Activated B cell treated with CpG ODN at 0.5 μM for 24 hours (primary cell): Measurements from ENCODE around the gene CASKIN1. TPM values are rescaled to one million over a fixed set of nuclear protein-coding genes. Genes with fewer than 3 reads are reported as not detected.

Experiments used
- ATAC-seq: fragments of 200-7000 bp; cut with Tn5 transposase; one replicate; pipeline ENCODE4 v1.10.0; 2021; ENCODE audit warnings: low read depth, mild to moderate bottlenecking, moderate library complexity
- CTCF ChIA-PET: fragments of 350-600 bp; sonication (Branson Sonifier 250); formaldehyde crosslinking; loops from one replicate; lab custom pipeline; 2021; ENCODE audit warnings: antibody characterized with exemption; lab: Charles Lee
- POLR2A ChIA-PET: fragments of 350-600 bp; sonication (Branson Sonifier 250); formaldehyde crosslinking; loops from one replicate; lab custom pipeline; 2021; ENCODE audit warnings: antibody characterized with exemption; lab: Charles Lee
- DNase-seq: peaks from one replicate; pipeline ENCODE4 v3.0.0; 2022
- H3K27ac Mint-ChIP-seq: one replicate; pipeline ENCODE4 v1.8.0; 2020; ENCODE audit warnings: mixed read lengths
- H3K27me3 Mint-ChIP-seq: one replicate; pipeline ENCODE4 v1.8.0; 2021; ENCODE audit warnings: mixed read lengths
- H3K36me3 Mint-ChIP-seq: one replicate; pipeline ENCODE4 v1.8.0; 2021; ENCODE audit warnings: low read depth, mixed read lengths
- H3K4me1 Mint-ChIP-seq: one replicate; pipeline ENCODE4 v1.8.0; 2021; ENCODE audit warnings: mixed read lengths
- H3K4me3 Mint-ChIP-seq: one replicate; pipeline ENCODE4 v1.8.0; 2020; ENCODE audit warnings: mild to moderate bottlenecking, mixed read lengths
- H3K9me3 Mint-ChIP-seq: one replicate; pipeline ENCODE4 v1.8.0; 2020; ENCODE audit warnings: mixed read lengths
- CTCF ChIP-seq: fragments of 200-600 bp; IDR thresholded peaks from one replicate; pipeline ENCODE4 v1.8.0; 2022; ENCODE audit warnings: antibody characterized with exemption, mild to moderate bottlenecking
- intact Hi-C: fragments of 100-400 bp; cut with micrococcal nuclease; formaldehyde crosslinking; loops from one replicate; pipeline ENCODE4 v1.15.1; 2024
- total RNA-seq: library from RNA; stranded (reverse); gene quantifications from 2 replicates; pipeline ENCODE4 v1.2.3, GENCODE V29; 2022

Gene CASKIN1
- total RNA-seq, 1 donor from 2014 or later = not detected

DNA sequence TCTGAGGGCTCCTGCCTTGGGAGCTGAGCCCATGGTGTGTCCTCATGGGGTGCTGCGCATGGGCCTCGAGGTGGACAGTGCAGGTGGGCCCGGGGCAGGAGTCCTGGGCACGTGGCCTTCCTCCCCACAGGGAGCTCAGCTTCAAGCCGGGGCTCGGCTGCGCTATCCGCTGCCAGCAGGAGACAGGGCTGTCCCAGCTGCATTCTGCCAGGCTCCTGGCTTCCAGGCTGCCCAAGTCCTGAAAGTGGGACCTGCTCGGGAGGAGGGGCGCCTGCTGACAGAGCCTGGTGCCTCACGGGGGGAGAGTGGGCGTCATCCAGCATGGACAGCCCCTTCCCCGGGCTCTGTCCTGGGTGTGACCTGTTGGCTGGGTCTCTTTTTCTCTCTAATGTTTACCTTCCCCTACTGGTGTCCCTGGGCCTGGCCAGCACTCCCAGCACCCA, 33.7 kb downstream of the CASKIN1 start:
- Mint-ChIP-seq H3K4me1 (peaks cover 24% of the 10 kb centered on the region), H3K36me3 (peaks cover 10% of the 10 kb centered on the region), H3K9me3 (no peaks in the 10 kb centered on the region), H3K4me3 (no peak overlapping the region), H3K27me3 (no peaks in the 10 kb centered on the region), H3K27ac (no peak overlapping the region)
- POLR2A ChIA-PET = no interaction called here
- no peak for DNase-seq
- CTCF ChIA-PET = no interaction called here
- TF ChIP-seq CTCF = no peak
- ATAC-seq = no peak
- intact Hi-C loops = no loop called here

GRCh38 chr16:2161911-2162310, 34.5 kb downstream of the CASKIN1 start:
- no peaks in the 10 kb centered on the region for H3K9me3 Mint-ChIP-seq
- H3K36me3 Mint-ChIP-seq = peaks cover 10% of the 10 kb centered on the region
- ATAC-seq (no peak), DNase-seq (no peak)
- TF ChIP-seq CTCF = no peak
- no peaks in the 10 kb centered on the region for H3K27me3 Mint-ChIP-seq
- peaks cover 31% of the 10 kb centered on the region for H3K4me1 Mint-ChIP-seq
- CTCF ChIA-PET = no interaction called here
- H3K27ac Mint-ChIP-seq = no peak overlapping the region
- POLR2A ChIA-PET = interaction anchor here (0.6 kb wide), 1 partner anchor 250 kb away, joined by 3 read pairs; no protein-coding TSS in a partner anchor
- intact Hi-C loops = no loop called here
- no peak overlapping the region for H3K4me3 Mint-ChIP-seq

DNA sequence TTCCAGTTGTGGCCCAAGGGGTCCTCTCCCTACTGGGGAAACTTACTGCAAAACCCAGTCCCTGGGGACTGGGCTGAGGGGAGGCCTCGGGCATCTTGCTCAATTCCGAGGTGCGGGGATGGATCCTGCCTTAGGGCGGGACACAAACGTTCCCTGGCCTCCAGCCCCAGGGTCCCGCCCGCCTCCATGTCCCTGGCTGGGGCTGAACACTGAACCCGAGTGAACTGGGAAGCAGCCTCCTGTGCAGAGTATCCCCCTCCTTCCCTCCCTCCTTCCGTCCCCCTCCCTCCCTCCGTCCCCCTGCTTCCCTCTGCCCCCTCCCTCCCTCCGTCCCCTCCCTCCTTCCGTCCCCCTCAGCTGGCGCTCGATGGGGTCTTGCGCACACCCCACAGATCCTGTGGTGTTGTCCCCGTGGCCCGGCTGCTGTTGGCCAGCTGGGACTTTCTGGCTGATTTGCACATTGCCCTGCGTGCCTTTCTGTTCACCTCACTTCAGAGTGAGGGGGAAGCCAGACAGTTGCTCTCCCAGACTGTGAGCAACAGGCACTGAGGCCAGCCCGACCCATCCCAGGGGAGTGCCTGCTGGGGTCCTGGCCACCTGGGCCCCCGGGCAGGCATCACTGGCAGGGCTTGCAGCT, 35.4 kb downstream of the CASKIN1 start:
- CTCF ChIA-PET = no interaction called here
- Mint-ChIP-seq H3K27ac (no peak overlapping the region), H3K9me3 (no peaks in the 10 kb centered on the region), H3K4me1 (peaks cover 40% of the 10 kb centered on the region), H3K27me3 (no peaks in the 10 kb centered on the region), H3K36me3 (peaks cover 4% of the 10 kb centered on the region), H3K4me3 (peak overlapping the region; percentile 32)
- intact Hi-C loops = no loop called here
- ATAC-seq = peak; percentile 45
- TF ChIP-seq CTCF = no peak
- POLR2A ChIA-PET = interaction anchor here (0.8 kb wide), 1 partner anchor 54 kb away, joined by 4 read pairs; the partner anchor contains the start of gene PGP
- DNase-seq = no peak

DNA sequence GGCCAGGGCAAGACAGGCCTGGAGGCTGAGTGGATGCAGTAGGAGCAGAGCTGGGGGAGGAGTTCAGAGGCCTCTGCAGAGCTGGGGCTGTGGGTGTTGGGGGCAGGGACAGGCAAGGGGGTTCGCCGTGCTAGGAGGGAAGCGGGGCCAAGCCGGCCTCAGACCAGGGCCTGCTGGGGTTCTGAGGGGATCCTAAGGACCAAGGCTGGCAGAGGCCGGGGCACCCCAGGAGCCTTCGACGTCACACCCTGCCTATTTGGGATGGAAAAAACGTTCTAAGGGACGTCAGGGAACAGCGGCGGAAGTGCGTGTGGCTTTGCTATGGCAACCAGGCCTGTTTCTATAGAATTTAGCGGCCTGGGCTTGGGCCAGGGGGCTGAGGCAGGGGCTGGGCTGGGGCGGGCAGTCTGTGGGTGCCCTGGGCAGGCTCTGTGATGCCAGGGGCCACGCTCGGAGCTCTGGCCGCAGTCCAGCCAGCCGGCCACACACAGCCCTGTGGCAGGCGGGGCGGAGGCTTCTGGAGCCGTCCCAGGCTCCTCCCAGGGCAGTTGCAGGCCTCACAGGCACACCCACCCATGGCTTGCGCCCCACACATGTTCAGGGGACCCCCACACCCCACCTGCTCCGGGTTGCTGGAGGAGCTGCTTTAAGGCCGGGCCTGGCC, 37.1 kb downstream of the CASKIN1 start:
- Mint-ChIP-seq H3K4me1 (peaks cover 50% of the 10 kb centered on the region), H3K27me3 (no peaks in the 10 kb centered on the region), H3K36me3 (peaks cover 15% of the 10 kb centered on the region), H3K9me3 (no peaks in the 10 kb centered on the region), H3K27ac (no peak overlapping the region), H3K4me3 (no peak overlapping the region)
- no peak for TF ChIP-seq CTCF
- ATAC-seq = no peak
- intact Hi-C loops = no loop called here
- ChIA-PET CTCF (no interaction called here), POLR2A (interaction anchor here (0.6 kb wide), 1 partner anchor 91 kb away, joined by 7 read pairs; no protein-coding TSS in a partner anchor)
- no peak for DNase-seq

GRCh38 chr16:2158262-2158638, 38.2 kb downstream of the CASKIN1 start:
- DNase-seq (no peak), ATAC-seq (no peak)
- no peak overlapping the region for H3K4me3 Mint-ChIP-seq
- TF ChIP-seq CTCF = no peak
- H3K36me3 Mint-ChIP-seq = peaks cover 25% of the 10 kb centered on the region
- intact Hi-C loops = no loop called here
- no peaks in the 10 kb centered on the region for H3K9me3 Mint-ChIP-seq
- CTCF ChIA-PET = no interaction called here
- H3K27ac Mint-ChIP-seq = no peak overlapping the region
- POLR2A ChIA-PET = no interaction called here
- peaks cover 61% of the 10 kb centered on the region for H3K4me1 Mint-ChIP-seq
- no peaks in the 10 kb centered on the region for H3K27me3 Mint-ChIP-seq
